ENCODE results near the gene PLCE1.

Gene PLCE1

GRCh38 chr10:94023906-94024305 lies 30.2 kb downstream of the PLCE1 start:
- Mint-ChIP-seq H3K4me3 (no peak overlapping the region), H3K27me3 (no peaks in the 10 kb centered on the region)

GRCh38 chr10:94024407-94024806 lies 30.7 kb downstream of the PLCE1 start:
- H3K27ac Mint-ChIP-seq = no peak overlapping the region
- no peaks in the 10 kb centered on the region for H3K27me3 Mint-ChIP-seq
- DNase-seq = no peak
- no peaks in the 10 kb centered on the region for H3K4me1 Mint-ChIP-seq
- no peaks in the 10 kb centered on the region for H3K36me3 Mint-ChIP-seq
- CTCF ChIA-PET = no interaction called here
- H3K9me3 Mint-ChIP-seq = peaks cover 15% of the 10 kb centered on the region
- no peak overlapping the region for H3K4me3 Mint-ChIP-seq

More at GRCh38 chr10:94023906-94024305, 30.2 kb downstream of the PLCE1 start:
- no peaks in the 10 kb centered on the region for H3K4me1 Mint-ChIP-seq
- CTCF ChIA-PET = no interaction called here
- peaks cover 12% of the 10 kb centered on the region for H3K9me3 Mint-ChIP-seq
- no peak for DNase-seq
- H3K27ac Mint-ChIP-seq = no peak overlapping the region
- H3K36me3 Mint-ChIP-seq = no peaks in the 10 kb centered on the region

GRCh38 chr10:94025806-94026205 lies 32.1 kb downstream of the PLCE1 start:
- Mint-ChIP-seq H3K36me3 (no peaks in the 10 kb centered on the region), H3K4me1 (no peaks in the 10 kb centered on the region), H3K27me3 (no peaks in the 10 kb centered on the region), H3K4me3 (no peak overlapping the region), H3K9me3 (peaks cover 21% of the 10 kb centered on the region), H3K27ac (no peak overlapping the region)
- CTCF ChIA-PET = no interaction called here
- no peak for DNase-seq

GRCh38 chr10:94027197-94027596 lies 33.5 kb downstream of the PLCE1 start:
- CTCF ChIA-PET = no interaction called here
- no peak overlapping the region for H3K27ac Mint-ChIP-seq
- no peaks in the 10 kb centered on the region for H3K36me3 Mint-ChIP-seq
- H3K4me1 Mint-ChIP-seq = no peaks in the 10 kb centered on the region
- no peak overlapping the region for H3K4me3 Mint-ChIP-seq
- DNase-seq = no peak
- H3K27me3 Mint-ChIP-seq = no peaks in the 10 kb centered on the region
- peaks cover 23% of the 10 kb centered on the region for H3K9me3 Mint-ChIP-seq

- H3K9me3 Mint-ChIP-seq = peaks cover 23% of the 10 kb centered on the region
- H3K27me3 Mint-ChIP-seq = no peaks in the 10 kb centered on the region
- no peak overlapping the region for H3K4me3 Mint-ChIP-seq
- no peaks in the 10 kb centered on the region for H3K4me1 Mint-ChIP-seq
- H3K27ac Mint-ChIP-seq = no peak overlapping the region
- no peak for DNase-seq
- CTCF ChIA-PET = no interaction called here
- H3K36me3 Mint-ChIP-seq = no peaks in the 10 kb centered on the region
Observed at GRCh38 chr10:94029955-94030354, 36.2 kb downstream of the PLCE1 start.

GRCh38 chr10:94035982-94036765 lies 42.4 kb downstream of the PLCE1 start:
- no peak for DNase-seq
- Mint-ChIP-seq H3K27me3 (no peaks in the 10 kb centered on the region), H3K27ac (no peak overlapping the region), H3K4me1 (no peaks in the 10 kb centered on the region), H3K4me3 (no peak overlapping the region), H3K36me3 (no peaks in the 10 kb centered on the region), H3K9me3 (no peaks in the 10 kb centered on the region)
- CTCF ChIA-PET = no interaction called here

GRCh38 chr10:94036766-94037033 lies 43.0 kb downstream of the PLCE1 start:
- Mint-ChIP-seq H3K4me1 (no peaks in the 10 kb centered on the region), H3K4me3 (no peak overlapping the region), H3K9me3 (no peaks in the 10 kb centered on the region), H3K27me3 (no peaks in the 10 kb centered on the region), H3K27ac (no peak overlapping the region), H3K36me3 (no peaks in the 10 kb centered on the region)
- DNase-seq = no peak
- CTCF ChIA-PET = no interaction called here

GRCh38 chr10:94037286-94037685 lies 43.6 kb downstream of the PLCE1 start:
- H3K36me3 Mint-ChIP-seq = no peaks in the 10 kb centered on the region
- H3K27me3 Mint-ChIP-seq = no peaks in the 10 kb centered on the region
- DNase-seq = no peak
- no peak overlapping the region for H3K4me3 Mint-ChIP-seq
- no peak overlapping the region for H3K27ac Mint-ChIP-seq
- CTCF ChIA-PET = no interaction called here
- no peaks in the 10 kb centered on the region for H3K4me1 Mint-ChIP-seq
- H3K9me3 Mint-ChIP-seq = no peaks in the 10 kb centered on the region

GRCh38 chr10:94038024-94038423 lies 44.3 kb downstream of the PLCE1 start:
- no peaks in the 10 kb centered on the region for H3K36me3 Mint-ChIP-seq
- no peaks in the 10 kb centered on the region for H3K9me3 Mint-ChIP-seq
- no peak for DNase-seq
- no peaks in the 10 kb centered on the region for H3K27me3 Mint-ChIP-seq
- no peak overlapping the region for H3K4me3 Mint-ChIP-seq
- no peak overlapping the region for H3K27ac Mint-ChIP-seq
- no peaks in the 10 kb centered on the region for H3K4me1 Mint-ChIP-seq
- CTCF ChIA-PET = no interaction called here

GRCh38 chr10:94041206-94041605 lies 47.5 kb downstream of the PLCE1 start:
- Mint-ChIP-seq H3K4me3 (no peak overlapping the region), H3K4me1 (no peaks in the 10 kb centered on the region), H3K27me3 (no peaks in the 10 kb centered on the region), H3K9me3 (no peaks in the 10 kb centered on the region), H3K36me3 (no peaks in the 10 kb centered on the region), H3K27ac (no peak overlapping the region)
- CTCF ChIA-PET = no interaction called here
- no peak for DNase-seq

- CTCF ChIA-PET = no interaction called here
- Mint-ChIP-seq H3K4me3 (no peak overlapping the region), H3K9me3 (no peaks in the 10 kb centered on the region), H3K27ac (no peak overlapping the region), H3K36me3 (no peaks in the 10 kb centered on the region), H3K27me3 (no peaks in the 10 kb centered on the region), H3K4me1 (no peaks in the 10 kb centered on the region)
- DNase-seq = no peak
Observed at GRCh38 chr10:94042001-94042833, 48.5 kb downstream of the PLCE1 start.

GRCh38 chr10:94042834-94043175 lies 49.1 kb downstream of the PLCE1 start:
- H3K27me3 Mint-ChIP-seq = no peaks in the 10 kb centered on the region
- DNase-seq = no peak

More at GRCh38 chr10:94042834-94043175, 49.1 kb downstream of the PLCE1 start:
- no peaks in the 10 kb centered on the region for H3K36me3 Mint-ChIP-seq
- no peaks in the 10 kb centered on the region for H3K4me1 Mint-ChIP-seq
- CTCF ChIA-PET = no interaction called here
- H3K4me3 Mint-ChIP-seq = no peak overlapping the region
- no peak overlapping the region for H3K27ac Mint-ChIP-seq
- H3K9me3 Mint-ChIP-seq = no peaks in the 10 kb centered on the region

Data from activated naive CD4-positive, alpha-beta T cell treated with anti-CD3 and anti-CD28 coated beads, Interleukin-2, amount 10 ng/mL, durations not matched to agents 7 days and 5 days (primary cell).